ENCODE results near the gene PLD5. TPM values are rescaled to one million over a fixed set of nuclear protein-coding genes. Genes with fewer than 3 reads are reported as not detected.
"Not testable (repeated sequence)": the region's sequence is repeated elsewhere in the genome, so short reads cannot be mapped to it uniquely, and the experiment has no call there.

PLD5 gene
- polyA plus RNA-seq, 1 of the 3 experiments (the other 2 are of a cell fraction) = 0.08 TPM

DNA sequence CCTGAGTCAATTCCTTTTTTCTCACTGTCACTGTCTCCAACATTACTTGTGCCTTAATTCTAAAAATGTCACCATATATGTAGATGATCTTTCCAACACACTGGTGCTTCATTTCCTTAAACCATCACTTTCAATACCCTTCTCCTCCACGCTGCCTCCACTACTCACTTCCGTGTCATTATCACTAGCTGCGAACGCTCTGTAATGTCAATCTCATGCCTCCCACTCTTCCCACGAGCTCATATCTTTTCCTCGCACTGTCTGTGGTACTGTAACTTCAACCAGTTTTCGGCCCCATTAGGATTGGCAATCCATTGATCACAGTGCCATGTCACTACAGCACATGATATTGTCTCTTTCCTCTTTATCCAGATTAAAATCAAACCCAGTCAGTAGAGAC lies 61.6 kb downstream of the PLD5 start (continued):
- TF ChIP-seq, protein P1, sequence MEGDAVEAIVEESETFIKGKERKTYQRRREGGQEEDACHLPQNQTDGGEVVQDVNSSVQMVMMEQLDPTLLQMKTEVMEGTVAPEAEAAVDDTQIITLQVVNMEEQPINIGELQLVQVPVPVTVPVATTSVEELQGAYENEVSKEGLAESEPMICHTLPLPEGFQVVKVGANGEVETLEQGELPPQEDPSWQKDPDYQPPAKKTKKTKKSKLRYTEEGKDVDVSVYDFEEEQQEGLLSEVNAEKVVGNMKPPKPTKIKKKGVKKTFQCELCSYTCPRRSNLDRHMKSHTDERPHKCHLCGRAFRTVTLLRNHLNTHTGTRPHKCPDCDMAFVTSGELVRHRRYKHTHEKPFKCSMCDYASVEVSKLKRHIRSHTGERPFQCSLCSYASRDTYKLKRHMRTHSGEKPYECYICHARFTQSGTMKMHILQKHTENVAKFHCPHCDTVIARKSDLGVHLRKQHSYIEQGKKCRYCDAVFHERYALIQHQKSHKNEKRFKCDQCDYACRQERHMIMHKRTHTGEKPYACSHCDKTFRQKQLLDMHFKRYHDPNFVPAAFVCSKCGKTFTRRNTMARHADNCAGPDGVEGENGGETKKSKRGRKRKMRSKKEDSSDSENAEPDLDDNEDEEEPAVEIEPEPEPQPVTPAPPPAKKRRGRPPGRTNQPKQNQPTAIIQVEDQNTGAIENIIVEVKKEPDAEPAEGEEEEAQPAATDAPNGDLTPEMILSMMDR (IDR thresholded peaks at IDR 0.05) = no peak
- TF ChIP-seq FOXM1 (IDR thresholded peaks at IDR 0.05; ENCODE audit: low read depth) = no peak

DNA sequence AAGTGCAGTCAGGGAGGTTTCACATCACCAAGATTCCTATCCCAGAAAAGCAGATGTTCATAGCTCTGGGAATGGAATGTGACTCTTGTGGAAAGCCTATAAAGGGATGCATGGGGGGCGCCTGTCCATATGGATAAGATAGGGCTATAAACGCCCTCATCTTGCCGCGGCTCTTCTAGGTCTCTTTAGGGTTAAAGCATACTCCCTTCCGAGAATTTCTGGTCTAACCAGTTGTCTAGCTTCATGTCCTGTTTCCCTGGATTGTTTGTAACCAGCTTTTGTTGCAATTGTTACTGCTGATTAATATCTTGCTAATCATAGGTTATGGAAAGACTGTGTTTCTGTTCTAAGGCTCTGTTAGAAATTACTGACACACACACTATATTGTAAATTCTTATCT lies 64.8 kb downstream of the PLD5 start:
- H3K79me2 ChIP-seq (ENCODE audit: insufficient read depth); H3K9me2 ChIP-seq; H3K9me3 ChIP-seq; H3K4me1 ChIP-seq (ENCODE audit: control insufficient read depth in 1 of 2, insufficient read depth in 2 of 2, low read depth in 1 of 2, low read length in 1 of 2); POLR2A ChIA-PET; H4K20me1 ChIP-seq (ENCODE audit: insufficient read depth); H2AFZ ChIP-seq (ENCODE audit: low read depth); H3K27ac ChIP-seq (ENCODE audit: low read depth in 2 of 2, low read length in 1 of 2); H3K4me3 ChIP-seq (ENCODE audit: low read depth in 2 of 2, low read length in 1 of 2); H3K27me3 ChIP-seq (ENCODE audit: insufficient read depth); H3K4me2 ChIP-seq; H3K9ac ChIP-seq; H3K36me3 ChIP-seq (replicated peaks in 1 of 2; ENCODE audit: control insufficient read depth in 1 of 2, insufficient read depth in 2 of 2, low read length in 1 of 2); DNase-seq; H3F3A ChIP-seq (replicated peaks; ENCODE audit: insufficient read depth): not testable (repeated sequence)
- 68% methylated on average over 5 of the region's 5 CpGs for WGBS (ENCODE audit: low lambda C conversion rate)
- CTCF ChIA-PET = interaction anchor here (1.0 kb wide), 1 partner anchor 9 kb away, joined by 3 read pairs; no protein-coding TSS in a partner anchor

DNA sequence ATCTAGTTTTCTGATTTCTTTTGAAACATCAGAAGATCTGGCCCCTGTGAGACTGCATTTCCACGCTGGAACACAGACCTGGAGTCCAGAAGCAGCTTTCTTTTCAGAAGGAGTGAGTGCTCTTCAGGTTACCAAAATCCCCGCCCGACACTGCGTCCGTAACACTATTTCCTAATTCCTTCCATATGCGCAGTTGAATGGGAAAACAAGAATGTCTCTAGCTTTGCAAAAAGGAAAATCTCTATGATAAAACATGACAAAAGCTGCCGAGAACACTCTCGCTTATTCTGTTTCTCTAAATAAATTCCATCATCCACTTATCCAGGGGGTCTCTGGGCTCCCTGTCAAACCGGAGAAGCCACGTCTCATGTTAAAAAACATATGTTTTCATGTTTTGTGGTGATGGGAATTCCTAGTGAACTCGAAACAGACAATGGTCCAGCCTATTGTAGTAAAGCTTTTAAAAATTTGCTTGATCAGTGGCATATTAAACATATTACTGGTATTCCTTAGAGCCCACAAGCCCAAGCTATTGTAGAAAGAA lies 67.7 kb downstream of the PLD5 start:
- Histone ChIP-seq H3K9me2 (no peaks in the 10 kb centered on the region), H3K4me1 (ENCODE audit: control insufficient read depth in 1 of 2, insufficient read depth in 2 of 2, low read depth in 1 of 2, low read length in 1 of 2) (peaks cover 0 to 6% of the 10 kb centered on the region in 2 experiments; a peak in 2 of 4 replicates), H2AFZ (ENCODE audit: low read depth) (no peak overlapping the region), H3K4me3 (ENCODE audit: low read depth in 2 of 2, low read length in 1 of 2) (no peak overlapping the region), H3K36me3 (replicated peaks in 1 of 2; ENCODE audit: control insufficient read depth in 1 of 2, insufficient read depth in 2 of 2, low read length in 1 of 2) (no peaks in the 10 kb centered on the region), H3F3A (replicated peaks; ENCODE audit: insufficient read depth) (no peaks in the 10 kb centered on the region), H3K27me3 (ENCODE audit: insufficient read depth) (no peaks in the 10 kb centered on the region), H3K4me2 (no peak overlapping the region), H3K79me2 (ENCODE audit: insufficient read depth) (no peaks in the 10 kb centered on the region), H3K27ac (ENCODE audit: low read depth in 2 of 2, low read length in 1 of 2) (no peak overlapping the region), H4K20me1 (ENCODE audit: insufficient read depth) (no peaks in the 10 kb centered on the region), H3K9me3 (no peaks in the 10 kb centered on the region), H3K9ac (no peak overlapping the region)
- ChIA-PET POLR2A (no interaction called here), CTCF (interaction anchor here (0.8 to 1.2 kb wide), 3 partner anchors 10 to 327 kb away, joined by 3 to 4 read pairs (median 3); no protein-coding TSS in a partner anchor)
- DNase-seq = no peak
- TF ChIP-seq SIN3A (IDR thresholded peaks at IDR 0.05; ENCODE audit: borderline replicate concordance, low read depth, low read length) (no peak), TAF1 (IDR thresholded peaks at IDR 0.05; ENCODE audit: borderline replicate concordance, low read depth, low read length) (no peak), POLR2AphosphoS5 (IDR thresholded peaks at IDR 0.05; ENCODE audit: low read depth, low read length) (no peak), TCF12 (IDR thresholded peaks at IDR 0.05) (no peak), RAD21 (IDR thresholded peaks at IDR 0.05; ENCODE audit: low read length) (no peak), YY1 (IDR thresholded peaks at IDR 0.05; ENCODE audit: low read depth) (no peak), SMC3 (IDR thresholded peaks at IDR 0.05; ENCODE audit: low read depth, low read length) (no peak), ELF1 (IDR thresholded peaks at IDR 0.05) (no peak), NFIC (IDR thresholded peaks at IDR 0.05; ENCODE audit: borderline replicate concordance) (no peak), RFX5 (IDR thresholded peaks at IDR 0.05; ENCODE audit: low read length) (no peak), MEF2A (IDR thresholded peaks at IDR 0.05; ENCODE audit: borderline replicate concordance, low read depth) (no peak), FOSL2 (IDR thresholded peaks at IDR 0.05; ENCODE audit: borderline replicate concordance, low read depth) (no peak), CHD2 (IDR thresholded peaks at IDR 0.05; ENCODE audit: low read length, partially characterized antibody) (no peak), RXRA (IDR thresholded peaks at IDR 0.05; ENCODE audit: borderline replicate concordance, low read depth) (no peak), EZH2phosphoT487 (IDR thresholded peaks at IDR 0.05; ENCODE audit: borderline replicate concordance, low read depth) (no peak)
- TF ChIP-seq, protein P2, sequence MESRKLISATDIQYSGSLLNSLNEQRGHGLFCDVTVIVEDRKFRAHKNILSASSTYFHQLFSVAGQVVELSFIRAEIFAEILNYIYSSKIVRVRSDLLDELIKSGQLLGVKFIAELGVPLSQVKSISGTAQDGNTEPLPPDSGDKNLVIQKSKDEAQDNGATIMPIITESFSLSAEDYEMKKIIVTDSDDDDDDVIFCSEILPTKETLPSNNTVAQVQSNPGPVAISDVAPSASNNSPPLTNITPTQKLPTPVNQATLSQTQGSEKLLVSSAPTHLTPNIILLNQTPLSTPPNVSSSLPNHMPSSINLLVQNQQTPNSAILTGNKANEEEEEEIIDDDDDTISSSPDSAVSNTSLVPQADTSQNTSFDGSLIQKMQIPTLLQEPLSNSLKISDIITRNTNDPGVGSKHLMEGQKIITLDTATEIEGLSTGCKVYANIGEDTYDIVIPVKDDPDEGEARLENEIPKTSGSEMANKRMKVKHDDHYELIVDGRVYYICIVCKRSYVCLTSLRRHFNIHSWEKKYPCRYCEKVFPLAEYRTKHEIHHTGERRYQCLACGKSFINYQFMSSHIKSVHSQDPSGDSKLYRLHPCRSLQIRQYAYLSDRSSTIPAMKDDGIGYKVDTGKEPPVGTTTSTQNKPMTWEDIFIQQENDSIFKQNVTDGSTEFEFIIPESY (IDR thresholded peaks at IDR 0.05; ENCODE audit: borderline replicate concordance, low read depth) = no peak
- TF ChIP-seq, protein P3, sequence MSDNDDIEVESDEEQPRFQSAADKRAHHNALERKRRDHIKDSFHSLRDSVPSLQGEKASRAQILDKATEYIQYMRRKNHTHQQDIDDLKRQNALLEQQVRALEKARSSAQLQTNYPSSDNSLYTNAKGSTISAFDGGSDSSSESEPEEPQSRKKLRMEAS (IDR thresholded peaks at IDR 0.05; ENCODE audit: low read depth) = no peak
- TF ChIP-seq, protein P4, sequence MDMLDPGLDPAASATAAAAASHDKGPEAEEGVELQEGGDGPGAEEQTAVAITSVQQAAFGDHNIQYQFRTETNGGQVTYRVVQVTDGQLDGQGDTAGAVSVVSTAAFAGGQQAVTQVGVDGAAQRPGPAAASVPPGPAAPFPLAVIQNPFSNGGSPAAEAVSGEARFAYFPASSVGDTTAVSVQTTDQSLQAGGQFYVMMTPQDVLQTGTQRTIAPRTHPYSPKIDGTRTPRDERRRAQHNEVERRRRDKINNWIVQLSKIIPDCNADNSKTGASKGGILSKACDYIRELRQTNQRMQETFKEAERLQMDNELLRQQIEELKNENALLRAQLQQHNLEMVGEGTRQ (IDR thresholded peaks at IDR 0.05; ENCODE audit: borderline replicate concordance, low read depth, low read length) = no peak
- WGBS (ENCODE audit: low lambda C conversion rate) = 55% methylated on average over 11 of the region's 11 CpGs
